ENCODE data around the gene SLC7A1. TPM values are rescaled to one million over a fixed set of nuclear protein-coding genes. Genes with fewer than 3 reads are reported as not detected.

The SLC7A1 gene
- total RNA-seq, 1 experiment from 2014 or later = 84.5 TPM

DNA sequence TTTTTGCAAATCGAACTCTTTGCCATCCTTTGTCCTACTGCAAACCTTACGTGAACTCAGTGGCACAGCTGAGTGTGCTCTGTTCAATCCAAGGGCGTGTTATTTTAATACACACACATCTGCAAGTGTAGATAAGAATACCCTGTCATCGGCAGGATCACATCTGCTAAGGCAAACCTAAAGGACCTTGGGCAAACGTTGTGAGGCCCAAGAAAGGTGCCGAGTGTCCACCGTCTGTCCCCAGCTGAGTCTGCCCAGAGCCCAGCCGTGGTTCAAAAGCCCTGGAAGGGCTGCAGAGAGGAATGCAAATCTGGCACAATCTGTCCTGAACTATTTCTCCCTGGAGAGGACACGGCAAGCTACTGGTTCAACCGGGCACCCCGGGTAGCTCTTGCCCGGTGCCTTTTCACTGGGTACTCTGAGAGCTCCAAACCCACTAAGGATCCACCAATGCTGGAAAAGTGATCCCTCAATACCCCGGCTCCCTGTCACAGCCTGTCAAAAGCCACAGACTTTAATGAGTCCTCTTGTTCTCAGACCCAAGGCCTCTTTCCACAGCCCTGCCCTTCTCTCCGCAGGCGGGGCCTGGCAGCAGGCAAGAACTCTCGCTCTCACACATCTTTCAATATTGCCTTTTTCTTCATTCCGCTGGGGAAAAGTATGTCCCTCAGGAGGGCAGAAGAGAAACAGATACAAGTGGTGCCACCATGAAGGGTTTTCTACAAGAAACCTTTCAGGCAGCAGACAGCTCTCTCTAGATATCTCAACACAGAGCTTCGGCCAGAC is 17.0 kb downstream of the SLC7A1 start:
- no peak for ATAC-seq
- POLR2A ChIA-PET = interaction anchor here (2.5 kb wide), 1 partner anchor 11 kb away, joined by 9 read pairs; no protein-coding TSS in a partner anchor
- Mint-ChIP-seq H3K9me3 (peaks cover 8% of the 10 kb centered on the region; the same call in 1 of the 2 replicates), H3K27me3 (ENCODE audit: low read depth) (no peaks in the 10 kb centered on the region), H3K4me3 (no peak overlapping the region), H3K27ac (peak overlapping the region; percentile 83), H3K36me3 (peaks cover 6% of the 10 kb centered on the region), H3K4me1 (peaks cover 53% of the 10 kb centered on the region)
- TF ChIP-seq CREB1 (CRISPR knock-in tag; IDR thresholded peaks at IDR 0.05) (no peak), ZNF138 (CRISPR knock-in tag; conservative IDR thresholded peaks at IDR 0.05) (no peak), ETV6 (CRISPR knock-in tag; IDR thresholded peaks at IDR 0.05) (no peak), ZNF263 (CRISPR knock-in tag; IDR thresholded peaks at IDR 0.05; ENCODE audit: low read depth) (no peak), OVOL2 (CRISPR knock-in tag; IDR thresholded peaks at IDR 0.05; ENCODE audit: borderline replicate concordance) (no peak), GRHL2 (CRISPR knock-in tag; IDR thresholded peaks at IDR 0.05; ENCODE audit: insufficient replicate concordance, severe bottlenecking) (no peak), ZNF281 (CRISPR knock-in tag; IDR thresholded peaks at IDR 0.05) (no peak), ZNF671 (CRISPR knock-in tag; IDR thresholded peaks at IDR 0.05) (no peak), ZBTB21 (CRISPR knock-in tag; IDR thresholded peaks at IDR 0.05; ENCODE audit: borderline replicate concordance) (no peak), GABPB1 (CRISPR knock-in tag; IDR thresholded peaks at IDR 0.05) (no peak), CREM (CRISPR knock-in tag; IDR thresholded peaks at IDR 0.05) (no peak), IRF2 (CRISPR knock-in tag; IDR thresholded peaks at IDR 0.05; ENCODE audit: borderline replicate concordance, low read depth) (no peak), NR3C1 (CRISPR knock-in tag; conservative IDR thresholded peaks at IDR 0.05; ENCODE audit: low read depth) (no peak), HMGXB4 (CRISPR knock-in tag; IDR thresholded peaks at IDR 0.05) (no peak), TEAD4 (CRISPR knock-in tag; IDR thresholded peaks at IDR 0.05) (no peak), GTF2I (CRISPR knock-in tag; conservative IDR thresholded peaks at IDR 0.05) (no peak), FOXP1 (CRISPR knock-in tag; IDR thresholded peaks at IDR 0.05; ENCODE audit: borderline replicate concordance) (no peak)
- TF ChIP-seq, protein P1, sequence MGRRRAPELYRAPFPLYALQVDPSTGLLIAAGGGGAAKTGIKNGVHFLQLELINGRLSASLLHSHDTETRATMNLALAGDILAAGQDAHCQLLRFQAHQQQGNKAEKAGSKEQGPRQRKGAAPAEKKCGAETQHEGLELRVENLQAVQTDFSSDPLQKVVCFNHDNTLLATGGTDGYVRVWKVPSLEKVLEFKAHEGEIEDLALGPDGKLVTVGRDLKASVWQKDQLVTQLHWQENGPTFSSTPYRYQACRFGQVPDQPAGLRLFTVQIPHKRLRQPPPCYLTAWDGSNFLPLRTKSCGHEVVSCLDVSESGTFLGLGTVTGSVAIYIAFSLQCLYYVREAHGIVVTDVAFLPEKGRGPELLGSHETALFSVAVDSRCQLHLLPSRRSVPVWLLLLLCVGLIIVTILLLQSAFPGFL (CRISPR knock-in tag; IDR thresholded peaks at IDR 0.05; ENCODE audit: borderline replicate concordance) = no peak
- TF ChIP-seq, protein P2, sequence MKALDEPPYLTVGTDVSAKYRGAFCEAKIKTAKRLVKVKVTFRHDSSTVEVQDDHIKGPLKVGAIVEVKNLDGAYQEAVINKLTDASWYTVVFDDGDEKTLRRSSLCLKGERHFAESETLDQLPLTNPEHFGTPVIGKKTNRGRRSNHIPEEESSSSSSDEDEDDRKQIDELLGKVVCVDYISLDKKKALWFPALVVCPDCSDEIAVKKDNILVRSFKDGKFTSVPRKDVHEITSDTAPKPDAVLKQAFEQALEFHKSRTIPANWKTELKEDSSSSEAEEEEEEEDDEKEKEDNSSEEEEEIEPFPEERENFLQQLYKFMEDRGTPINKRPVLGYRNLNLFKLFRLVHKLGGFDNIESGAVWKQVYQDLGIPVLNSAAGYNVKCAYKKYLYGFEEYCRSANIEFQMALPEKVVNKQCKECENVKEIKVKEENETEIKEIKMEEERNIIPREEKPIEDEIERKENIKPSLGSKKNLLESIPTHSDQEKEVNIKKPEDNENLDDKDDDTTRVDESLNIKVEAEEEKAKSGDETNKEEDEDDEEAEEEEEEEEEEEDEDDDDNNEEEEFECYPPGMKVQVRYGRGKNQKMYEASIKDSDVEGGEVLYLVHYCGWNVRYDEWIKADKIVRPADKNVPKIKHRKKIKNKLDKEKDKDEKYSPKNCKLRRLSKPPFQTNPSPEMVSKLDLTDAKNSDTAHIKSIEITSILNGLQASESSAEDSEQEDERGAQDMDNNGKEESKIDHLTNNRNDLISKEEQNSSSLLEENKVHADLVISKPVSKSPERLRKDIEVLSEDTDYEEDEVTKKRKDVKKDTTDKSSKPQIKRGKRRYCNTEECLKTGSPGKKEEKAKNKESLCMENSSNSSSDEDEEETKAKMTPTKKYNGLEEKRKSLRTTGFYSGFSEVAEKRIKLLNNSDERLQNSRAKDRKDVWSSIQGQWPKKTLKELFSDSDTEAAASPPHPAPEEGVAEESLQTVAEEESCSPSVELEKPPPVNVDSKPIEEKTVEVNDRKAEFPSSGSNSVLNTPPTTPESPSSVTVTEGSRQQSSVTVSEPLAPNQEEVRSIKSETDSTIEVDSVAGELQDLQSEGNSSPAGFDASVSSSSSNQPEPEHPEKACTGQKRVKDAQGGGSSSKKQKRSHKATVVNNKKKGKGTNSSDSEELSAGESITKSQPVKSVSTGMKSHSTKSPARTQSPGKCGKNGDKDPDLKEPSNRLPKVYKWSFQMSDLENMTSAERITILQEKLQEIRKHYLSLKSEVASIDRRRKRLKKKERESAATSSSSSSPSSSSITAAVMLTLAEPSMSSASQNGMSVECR (CRISPR knock-in tag; IDR thresholded peaks at IDR 0.05; ENCODE audit: borderline replicate concordance) = no peak
- TF ChIP-seq, protein P3, sequence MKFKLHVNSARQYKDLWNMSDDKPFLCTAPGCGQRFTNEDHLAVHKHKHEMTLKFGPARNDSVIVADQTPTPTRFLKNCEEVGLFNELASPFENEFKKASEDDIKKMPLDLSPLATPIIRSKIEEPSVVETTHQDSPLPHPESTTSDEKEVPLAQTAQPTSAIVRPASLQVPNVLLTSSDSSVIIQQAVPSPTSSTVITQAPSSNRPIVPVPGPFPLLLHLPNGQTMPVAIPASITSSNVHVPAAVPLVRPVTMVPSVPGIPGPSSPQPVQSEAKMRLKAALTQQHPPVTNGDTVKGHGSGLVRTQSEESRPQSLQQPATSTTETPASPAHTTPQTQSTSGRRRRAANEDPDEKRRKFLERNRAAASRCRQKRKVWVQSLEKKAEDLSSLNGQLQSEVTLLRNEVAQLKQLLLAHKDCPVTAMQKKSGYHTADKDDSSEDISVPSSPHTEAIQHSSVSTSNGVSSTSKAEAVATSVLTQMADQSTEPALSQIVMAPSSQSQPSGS (CRISPR knock-in tag; IDR thresholded peaks at IDR 0.05; ENCODE audit: borderline replicate concordance, low read depth) = no peak
- no peak for DNase-seq (ENCODE audit: low spot score)
- CTCF ChIA-PET = interaction anchor here (0.9 to 1.3 kb wide), 3 partner anchors 9 to 124 kb away, joined by 3 read pairs; no protein-coding TSS in a partner anchor

Data from WTC11 (cell line).